GM23338 (cell line): ENCODE data around the gene LRMDA.

ENCODE experiments used
- CTCF ChIP-seq, 2 experiments: fragments of 200-600 bp in 1 of 2; sonication (generic) in 1 of 2; conservative IDR thresholded peaks; 2 replicates each; pipeline versions ENCODE4 v1.5.1 to v1.6.1; 2016 to 2017; ENCODE audit warnings: antibody characterized with exemption in 2 of 2, low read depth in 2 of 2, mild to moderate bottlenecking in 2 of 2, moderate library complexity in 1 of 2
- ETS1 ChIP-seq: IDR thresholded peaks from 2 replicates; pipeline ENCODE4 v1.6.1; 2016; ENCODE audit warnings: antibody characterized with exemption

GRCh38 chr10:75916906-75917305, 485.5 kb downstream of the LRMDA start:
- TF ChIP-seq CTCF (conservative IDR thresholded peaks at IDR 0.05; ENCODE audit: low read depth in 2 of 2): no peak
- no peak for TF ChIP-seq ETS1
